GM23248 (cell line): ENCODE data around the gene LUM.

Experiments used
- EZH2 ChIP-seq: fragments of 200-600 bp; sonication (generic); IDR thresholded peaks from 2 replicates; pipeline ENCODE4 v1.6.1; 2018; ENCODE audit warnings: antibody characterized with exemption, mild to moderate bottlenecking; ENCODE audit not compliant: insufficient read depth, poor library complexity, severe bottlenecking
- EZH2phosphoT487 ChIP-seq: fragments of 200-600 bp; sonication (generic); IDR thresholded peaks from 2 replicates; pipeline ENCODE4 v1.6.1; 2018; ENCODE audit warnings: antibody characterized with exemption, moderate library complexity, mild to moderate bottlenecking, low read depth; ENCODE audit not compliant: insufficient read depth

GRCh38 chr12:91103101-91103500 lies 8.2 kb downstream of the LUM start:
- TF ChIP-seq EZH2phosphoT487 (no peak), EZH2 (no peak)
